SKM-1 (cell line): Measurements from ENCODE around the gene SRGAP3.
"Not testable (repeated sequence)": the region's sequence is repeated elsewhere in the genome, so short reads cannot be mapped to it uniquely, and the experiment has no call there.

ENCODE experiments used
- DNase-seq: peaks from one replicate; lab custom pipeline; 2025; ENCODE audit not compliant: unreplicated experiment; lab: John Stamatoyannopoulos, UW

SRGAP3 gene

GRCh38 chr3:9249273-9250192, at the start of gene SRGAP3:
Gene SRGAP3 (minus strand): TSS chr3:9249646. CDS start chr3:9248951, 695 bp downstream.
- peak; percentile 95 for DNase-seq

GRCh38 chr3:9298236-9298635, 48.8 kb upstream of the SRGAP3 start:
- DNase-seq = no peak

- no peak for DNase-seq
These were observed 46.8 kb upstream of the SRGAP3 start for GRCh38 chr3:9296241-9296640.

- DNase-seq = no peak
These were observed 45.6 kb upstream of the SRGAP3 start for GRCh38 chr3:9295007-9295406.

GRCh38 chr3:9293953-9294352, 44.5 kb upstream of the SRGAP3 start:
- not testable (repeated sequence) for DNase-seq

- DNase-seq = no peak
These were observed 43.6 kb upstream of the SRGAP3 start for GRCh38 chr3:9293076-9293475.

- no peak for DNase-seq
These were observed 43.1 kb upstream of the SRGAP3 start for GRCh38 chr3:9292516-9292915.

- DNase-seq = no peak
These were observed 42.5 kb upstream of the SRGAP3 start for GRCh38 chr3:9291821-9292410.

GRCh38 chr3:9290566-9290965, 41.1 kb upstream of the SRGAP3 start:
- DNase-seq = no peak

GRCh38 chr3:9281533-9281932, 32.1 kb upstream of the SRGAP3 start:
- DNase-seq = not testable (repeated sequence)

GRCh38 chr3:9280451-9281219, 31.2 kb upstream of the SRGAP3 start:
- no peak for DNase-seq

GRCh38 chr3:9279966-9280365, 30.5 kb upstream of the SRGAP3 start:
- no peak for DNase-seq

GRCh38 chr3:9278498-9278897, 29.1 kb upstream of the SRGAP3 start:
- DNase-seq = no peak

- DNase-seq = no peak
These were observed 28.6 kb upstream of the SRGAP3 start for GRCh38 chr3:9278085-9278484.

GRCh38 chr3:9276761-9277370, 27.4 kb upstream of the SRGAP3 start:
- DNase-seq = no peak

GRCh38 chr3:9271903-9272302, 22.5 kb upstream of the SRGAP3 start:
- DNase-seq = no peak

GRCh38 chr3:9270704-9271103, 21.3 kb upstream of the SRGAP3 start:
- no peak for DNase-seq

- DNase-seq = no peak
These were observed 17.3 kb upstream of the SRGAP3 start for GRCh38 chr3:9266716-9267115.

- DNase-seq = no peak
These were observed 10.9 kb upstream of the SRGAP3 start for GRCh38 chr3:9260305-9260704.

GRCh38 chr3:9257092-9257491, 7.6 kb upstream of the SRGAP3 start:
- no peak for DNase-seq

- DNase-seq = no peak
These were observed 6.5 kb upstream of the SRGAP3 start for GRCh38 chr3:9255976-9256375.
